Stimulated activated naive CD8-positive, alpha-beta T cell treated with anti-CD3 and anti-CD28 coated beads, Interleukin-15, Interleukin-2, amounts not matched to agents 100 U/mL and 50 U/mL, for 24 hours (primary cell): Measurements from ENCODE around the gene BCL2L2.
A peak's percentile ranks its signal among the peaks of the same experiment; 100 is the strongest.

Experiments used
- ATAC-seq: fragments of 150-1000 bp; cut with Tn5 transposase; one replicate; pipeline ENCODE4 v1.10.0; 2021
- DNase-seq: peaks from one replicate; pipeline ENCODE4 v3.0.0; 2021

BCL2L2 gene

GRCh38 chr14:23355871-23356435, 49.3 kb downstream of the BCL2L2 start:
- DNase-seq (no peak), ATAC-seq (no peak)

GRCh38 chr14:23356662-23357061, 50.0 kb downstream of the BCL2L2 start:
- ATAC-seq = no peak
- no peak for DNase-seq

DNA sequence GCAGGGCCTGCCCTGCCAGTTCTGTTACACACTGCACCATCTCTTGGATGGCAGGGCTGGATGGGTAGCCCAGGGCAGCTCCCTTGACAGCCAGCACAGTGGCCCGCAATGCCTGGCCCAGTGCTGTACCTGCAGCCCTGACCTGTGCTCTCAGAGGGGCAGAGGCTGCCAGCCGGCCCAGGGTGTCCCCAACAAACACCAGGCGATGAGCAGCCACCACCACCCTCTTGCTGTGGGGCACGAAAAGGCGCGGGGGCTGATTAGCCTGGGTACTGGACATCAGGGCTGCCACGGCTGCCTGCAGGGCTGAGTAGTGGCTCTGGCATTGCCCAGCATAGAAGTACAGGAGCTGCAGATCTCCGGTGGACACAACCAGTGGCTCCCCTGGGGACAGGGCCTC, 50.6 kb downstream of the BCL2L2 start:
- no peak for ATAC-seq
- DNase-seq = no peak

GRCh38 chr14:23358042-23358441, 51.4 kb downstream of the BCL2L2 start:
- DNase-seq (no peak), ATAC-seq (no peak)

DNA sequence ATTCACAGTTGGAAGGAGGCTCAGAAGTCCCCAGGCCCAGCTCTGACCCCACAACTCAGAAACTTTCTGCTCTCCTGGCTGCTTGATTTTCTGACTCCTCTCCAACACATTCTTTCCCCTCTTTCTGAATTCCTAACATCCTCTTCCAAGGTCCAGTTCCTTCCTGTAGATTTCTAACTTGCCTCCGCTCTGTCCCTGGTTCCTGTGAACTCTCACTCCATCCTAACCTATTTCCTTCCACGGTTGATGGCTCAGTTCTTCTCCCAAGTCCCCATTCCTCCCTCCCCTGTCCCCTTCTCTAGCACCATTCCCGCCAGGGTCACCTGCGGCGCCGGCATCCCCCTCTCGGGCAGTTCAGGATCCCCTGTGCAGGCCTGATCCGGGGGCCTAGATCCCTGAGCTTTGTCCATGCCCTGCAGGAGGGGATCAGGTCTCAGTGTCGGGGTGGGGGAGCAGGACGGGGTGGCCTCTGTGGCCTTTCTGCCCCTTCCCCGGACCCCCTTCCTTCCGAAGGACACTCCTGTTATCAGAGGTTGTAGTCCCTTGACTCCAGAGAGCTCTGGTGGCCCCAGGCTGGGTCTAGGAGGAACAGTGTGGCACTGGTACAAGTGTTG, 52.0 kb downstream of the BCL2L2 start:
- no peak for DNase-seq
- ATAC-seq = no peak

DNA sequence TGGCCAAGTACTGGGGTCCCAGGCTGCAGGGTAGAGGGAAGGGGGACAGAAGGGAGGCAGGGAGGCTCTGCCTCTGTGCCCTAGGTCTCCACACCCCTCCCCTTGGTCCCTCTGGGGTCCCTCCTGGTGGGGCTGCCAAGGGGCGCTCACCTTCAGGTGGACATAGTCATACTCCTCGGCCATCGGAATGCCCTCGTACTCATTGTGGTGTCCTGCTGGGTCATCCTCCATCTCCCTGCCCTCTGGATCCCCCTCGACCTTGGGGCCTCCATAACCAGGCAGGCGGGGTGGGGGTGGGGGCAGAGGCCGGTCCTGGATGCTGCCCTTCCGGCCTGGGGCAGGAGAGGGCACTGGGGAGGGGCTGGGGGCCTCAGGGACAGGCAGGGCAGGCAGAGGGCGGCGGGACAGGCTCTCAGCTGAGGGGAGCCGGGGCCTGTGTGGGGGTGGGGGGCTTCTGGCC, 52.6 kb downstream of the BCL2L2 start:
- DNase-seq (no peak), ATAC-seq (no peak)

- no peak for DNase-seq
Observed at GRCh38 chr14:23359722-23360447, 53.3 kb downstream of the BCL2L2 start.

GRCh38 chr14:23360496-23360895, 53.9 kb downstream of the BCL2L2 start:
- DNase-seq (no peak), ATAC-seq (no peak)

More at GRCh38 chr14:23359722-23360447, 53.3 kb downstream of the BCL2L2 start:
- no peak for ATAC-seq

- ATAC-seq (peak; percentile 21), DNase-seq (no peak)
Observed at GRCh38 chr14:23361320-23361719, 54.7 kb downstream of the BCL2L2 start.
